VCaP (cell line): Measurements from ENCODE around the gene CPM.

Source experiments
- H3K27ac ChIP-seq: fragments of 450-650 bp; 2 replicates; pipeline ENCODE4 v1.5.1; 2017
- TF ChIP-seq, protein P1 (sequence below): fragments of 450-650 bp; conservative IDR thresholded peaks from 2 replicates; pipeline ENCODE4 v1.5.1; 2017; ENCODE audit warnings: mild to moderate bottlenecking, moderate library complexity

CPM gene

GRCh38 chr12:68919581-68920239, 13.3 kb downstream of the CPM start:
- TF ChIP-seq, protein P1, sequence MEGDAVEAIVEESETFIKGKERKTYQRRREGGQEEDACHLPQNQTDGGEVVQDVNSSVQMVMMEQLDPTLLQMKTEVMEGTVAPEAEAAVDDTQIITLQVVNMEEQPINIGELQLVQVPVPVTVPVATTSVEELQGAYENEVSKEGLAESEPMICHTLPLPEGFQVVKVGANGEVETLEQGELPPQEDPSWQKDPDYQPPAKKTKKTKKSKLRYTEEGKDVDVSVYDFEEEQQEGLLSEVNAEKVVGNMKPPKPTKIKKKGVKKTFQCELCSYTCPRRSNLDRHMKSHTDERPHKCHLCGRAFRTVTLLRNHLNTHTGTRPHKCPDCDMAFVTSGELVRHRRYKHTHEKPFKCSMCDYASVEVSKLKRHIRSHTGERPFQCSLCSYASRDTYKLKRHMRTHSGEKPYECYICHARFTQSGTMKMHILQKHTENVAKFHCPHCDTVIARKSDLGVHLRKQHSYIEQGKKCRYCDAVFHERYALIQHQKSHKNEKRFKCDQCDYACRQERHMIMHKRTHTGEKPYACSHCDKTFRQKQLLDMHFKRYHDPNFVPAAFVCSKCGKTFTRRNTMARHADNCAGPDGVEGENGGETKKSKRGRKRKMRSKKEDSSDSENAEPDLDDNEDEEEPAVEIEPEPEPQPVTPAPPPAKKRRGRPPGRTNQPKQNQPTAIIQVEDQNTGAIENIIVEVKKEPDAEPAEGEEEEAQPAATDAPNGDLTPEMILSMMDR: no peak
- H3K27ac ChIP-seq: no peak overlapping the region

DNA sequence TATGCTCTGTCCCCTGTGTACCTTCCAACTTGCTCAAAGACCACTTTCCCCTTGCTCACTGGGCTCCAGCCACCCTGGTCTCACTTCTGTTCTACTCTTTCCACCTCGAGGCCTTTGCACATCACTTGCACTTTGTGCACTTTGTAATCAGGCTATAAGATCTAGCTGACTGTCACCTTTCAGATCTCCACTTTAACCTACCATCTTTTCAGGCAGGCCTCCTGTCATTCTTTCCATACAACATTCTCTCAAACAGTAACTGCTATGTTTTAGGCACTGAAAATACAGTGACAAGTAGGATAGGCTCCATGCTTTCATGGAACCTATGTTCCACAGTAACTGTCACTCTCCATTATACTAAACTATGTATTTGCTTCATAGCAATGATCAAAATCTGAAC, 14.0 kb downstream of the CPM start:
- TF ChIP-seq, protein P1: no peak
- H3K27ac ChIP-seq: no peak overlapping the region

GRCh38 chr12:68915055-68915454, 17.9 kb downstream of the CPM start:
- no peak overlapping the region for H3K27ac ChIP-seq
- TF ChIP-seq, protein P1: no peak

- no peak overlapping the region for H3K27ac ChIP-seq
- TF ChIP-seq, protein P1: no peak
Observed at GRCh38 chr12:68913682-68914081, 19.3 kb downstream of the CPM start.

- H3K27ac ChIP-seq: no peak overlapping the region
- TF ChIP-seq, protein P1: no peak
Observed at GRCh38 chr12:68912916-68913315, 20.1 kb downstream of the CPM start.

DNA sequence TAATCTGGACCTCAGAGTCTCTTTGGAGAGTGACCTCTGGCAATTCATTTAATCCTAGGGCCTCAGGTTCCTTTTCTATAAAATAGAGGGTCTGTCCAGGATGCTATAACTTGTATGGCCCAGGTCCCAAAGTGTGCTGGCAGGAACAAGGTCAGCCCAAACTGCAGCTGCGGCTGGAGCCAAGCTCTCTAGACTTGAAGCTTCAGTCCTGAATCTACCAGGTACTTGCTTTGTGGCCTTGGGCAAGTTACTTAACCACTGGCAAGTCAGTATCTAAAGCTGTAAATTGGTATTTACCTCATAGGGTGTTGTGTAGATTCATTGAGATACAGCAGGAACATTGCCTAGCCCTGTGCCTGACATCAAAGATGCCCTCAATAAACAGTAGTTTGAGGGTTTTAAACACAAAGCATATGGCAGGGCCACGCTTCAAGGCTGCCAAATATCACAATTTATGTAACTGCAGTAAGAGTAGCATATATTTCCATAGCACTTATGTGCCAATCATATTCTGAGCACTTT, 21.7 kb downstream of the CPM start:
- TF ChIP-seq, protein P1: no peak
- H3K27ac ChIP-seq: no peak overlapping the region

DNA sequence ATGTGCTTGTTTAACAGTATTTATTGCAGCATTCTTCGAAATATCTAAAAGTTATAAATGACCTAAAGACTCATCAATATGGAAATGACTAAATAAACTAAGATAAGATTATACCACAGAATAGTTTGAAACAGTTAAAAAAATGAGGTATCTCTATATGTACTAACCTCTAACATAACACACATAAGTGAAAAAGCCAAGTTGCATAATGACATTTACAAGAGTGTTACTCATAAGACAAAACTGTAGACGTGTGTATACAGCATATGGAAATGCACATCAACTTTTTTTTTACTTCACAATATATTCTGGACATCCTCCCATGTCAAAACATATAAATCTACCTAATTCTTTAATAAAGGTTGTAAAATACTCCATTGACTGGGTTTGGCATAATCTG, 22.8 kb downstream of the CPM start:
- TF ChIP-seq, protein P1: no peak
- H3K27ac ChIP-seq: no peak overlapping the region
